ENCODE data around the gene EIF4E3.

DNA sequence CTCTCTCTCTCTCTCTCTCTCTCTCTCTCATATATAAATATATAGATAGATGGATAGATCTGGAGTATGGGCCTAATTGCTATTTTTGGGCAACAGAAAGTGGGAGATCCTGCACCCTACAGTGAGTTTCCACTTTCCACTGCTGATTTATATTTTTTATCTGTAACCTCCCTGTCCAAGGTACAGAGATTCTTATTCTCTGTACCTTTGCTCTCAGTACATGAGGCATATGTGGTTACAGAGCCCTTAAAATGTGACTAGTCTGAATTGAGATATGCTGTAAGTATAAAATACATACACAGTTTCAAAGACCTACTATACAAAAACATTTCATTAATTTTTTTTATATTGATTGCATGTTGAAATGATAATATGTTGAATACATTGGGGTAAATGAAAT, 90.5 kb downstream of the EIF4E3 start:
- TF ChIP-seq, protein P1, sequence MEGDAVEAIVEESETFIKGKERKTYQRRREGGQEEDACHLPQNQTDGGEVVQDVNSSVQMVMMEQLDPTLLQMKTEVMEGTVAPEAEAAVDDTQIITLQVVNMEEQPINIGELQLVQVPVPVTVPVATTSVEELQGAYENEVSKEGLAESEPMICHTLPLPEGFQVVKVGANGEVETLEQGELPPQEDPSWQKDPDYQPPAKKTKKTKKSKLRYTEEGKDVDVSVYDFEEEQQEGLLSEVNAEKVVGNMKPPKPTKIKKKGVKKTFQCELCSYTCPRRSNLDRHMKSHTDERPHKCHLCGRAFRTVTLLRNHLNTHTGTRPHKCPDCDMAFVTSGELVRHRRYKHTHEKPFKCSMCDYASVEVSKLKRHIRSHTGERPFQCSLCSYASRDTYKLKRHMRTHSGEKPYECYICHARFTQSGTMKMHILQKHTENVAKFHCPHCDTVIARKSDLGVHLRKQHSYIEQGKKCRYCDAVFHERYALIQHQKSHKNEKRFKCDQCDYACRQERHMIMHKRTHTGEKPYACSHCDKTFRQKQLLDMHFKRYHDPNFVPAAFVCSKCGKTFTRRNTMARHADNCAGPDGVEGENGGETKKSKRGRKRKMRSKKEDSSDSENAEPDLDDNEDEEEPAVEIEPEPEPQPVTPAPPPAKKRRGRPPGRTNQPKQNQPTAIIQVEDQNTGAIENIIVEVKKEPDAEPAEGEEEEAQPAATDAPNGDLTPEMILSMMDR (conservative IDR thresholded peaks at IDR 0.05; ENCODE audit: low read depth, low read length) = no peak
- no peak for TF ChIP-seq EZH2 (IDR thresholded peaks at IDR 0.05; ENCODE audit: low read length, unreplicated experiment)
